Colonic mucosa (tissue), 4 donors: ENCODE data around the gene SETDB1. TPM values are rescaled to one million over a fixed set of nuclear protein-coding genes. Genes with fewer than 3 reads are reported as not detected.
A peak's percentile ranks its signal among the peaks of the same experiment; 100 is the strongest.

Experiments used
- DNase-seq: peaks from one replicate; pipeline ENCODE4 v3.0.0-alpha.2; 2020
- H3K27ac ChIP-seq: fragments of 200-600 bp; one replicate; pipeline ENCODE4 v1.8.0; 2021
- H3K27me3 ChIP-seq: fragments of 200-600 bp; one replicate; pipeline ENCODE4 v1.8.0; 2021
- H3K36me3 ChIP-seq: fragments of 200-600 bp; one replicate; pipeline ENCODE4 v1.8.0; 2021
- H3K4me1 ChIP-seq: fragments of 200-600 bp; one replicate; pipeline ENCODE4 v1.8.0; 2021; ENCODE audit warnings: mild to moderate bottlenecking
- H3K4me3 ChIP-seq: fragments of 200-600 bp; one replicate; pipeline ENCODE4 v1.8.0; 2021
- H3K9ac ChIP-seq, 2 donors: one replicate each; pipeline ENCODE4 v1.7.0; 2013; ENCODE audit warnings: control low read depth in 2 of 2, low read depth in 2 of 2, low read length in 2 of 2
- H3K9me3 ChIP-seq: fragments of 200-600 bp; one replicate; pipeline ENCODE4 v1.8.0; 2021
- CTCF ChIP-seq: fragments of 200-600 bp; IDR thresholded peaks from one replicate; pipeline ENCODE4 v1.8.0; 2022; ENCODE audit warnings: antibody characterized with exemption, mild to moderate bottlenecking
- intact Hi-C: fragments of 100-400 bp; cut with DNase I; formaldehyde crosslinking; loops from one replicate; pipeline ENCODE4 v1.14.1; 2022
- total RNA-seq, 2 donors: library from RNA; stranded (reverse); fragmentation: NEBNext Ultra II Directional in 1 of 2; extraction: Animal tissue kit (Norgen Biotek cat#: 25700) in 1 of 2; gene quantifications; one replicate each; pipeline ENCODE4 v1.2.1, GENCODE V29; 2021
- donor health status: healthy.
- donor health status: DM: no; HTN: no; CAD: no.
- donor health status: DM: no; HTN: no; CAD: no.

SETDB1 gene
- total RNA-seq, 2 donors from 2014 or later = 28.2 to 32.8 TPM

DNA sequence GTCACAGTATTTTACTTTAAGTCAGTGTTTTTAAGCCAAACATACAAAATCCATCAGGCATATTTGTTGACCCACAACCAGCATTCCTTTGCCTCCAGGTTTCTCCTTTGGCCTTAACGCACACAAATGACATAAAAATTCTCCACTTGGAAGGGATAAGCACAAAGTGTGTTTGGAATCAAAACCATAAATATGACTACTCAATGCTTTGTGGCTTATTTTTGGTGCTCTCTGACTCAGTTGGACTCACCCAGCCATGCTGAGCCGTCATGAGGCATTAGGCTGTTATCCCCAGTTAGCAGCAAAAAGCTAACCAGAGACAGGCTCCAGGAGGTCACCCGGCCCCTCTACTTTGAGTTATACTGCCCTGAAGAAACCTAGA, 83.0 kb downstream of the SETDB1 start:
- intact Hi-C loops = loop anchor here (5.0 kb wide), 1 partner anchor 48 kb away; the partner anchor contains the start of gene CDC42SE1
- Histone ChIP-seq H3K4me1 (peaks cover 10% of the 10 kb centered on the region), H3K9me3 (no peaks in the 10 kb centered on the region), H3K4me3 (peak overlapping the region; percentile 56), H3K27ac (peak overlapping the region; percentile 91), H3K36me3 (no peaks in the 10 kb centered on the region), H3K27me3 (no peaks in the 10 kb centered on the region), H3K9ac (peak overlapping the region; percentile 70 to 92)
- TF ChIP-seq CTCF = no peak
- DNase-seq = no peak

GRCh38 chr1:151009674-151010345, 83.6 kb downstream of the SETDB1 start:
- H3K27me3 ChIP-seq = no peaks in the 10 kb centered on the region
- intact Hi-C loops = loop anchor here (5.0 kb wide), 1 partner anchor 47 kb away; the partner anchor contains the start of gene CDC42SE1
- peak overlapping the region in 1 of 2 donors; percentile 92 for H3K9ac ChIP-seq
- no peak for DNase-seq
- no peak for TF ChIP-seq CTCF
- no peak overlapping the region for H3K27ac ChIP-seq
- no peak overlapping the region for H3K4me3 ChIP-seq
- H3K36me3 ChIP-seq = no peaks in the 10 kb centered on the region
- peaks cover 10% of the 10 kb centered on the region for H3K4me1 ChIP-seq
- H3K9me3 ChIP-seq = no peaks in the 10 kb centered on the region

- H3K27ac ChIP-seq = no peak overlapping the region
- H3K27me3 ChIP-seq = no peaks in the 10 kb centered on the region
- H3K4me1 ChIP-seq = peaks cover 10% of the 10 kb centered on the region
- H3K9me3 ChIP-seq = no peaks in the 10 kb centered on the region
- intact Hi-C loops = no loop called here
- H3K4me3 ChIP-seq = no peak overlapping the region
- H3K9ac ChIP-seq = no peak overlapping the region
- no peaks in the 10 kb centered on the region for H3K36me3 ChIP-seq
- DNase-seq = no peak
- no peak for TF ChIP-seq CTCF
Observed at GRCh38 chr1:151010346-151010726, 84.2 kb downstream of the SETDB1 start.

- Histone ChIP-seq H3K27me3 (no peaks in the 10 kb centered on the region), H3K4me3 (no peak overlapping the region), H3K9ac (no peak overlapping the region), H3K9me3 (no peaks in the 10 kb centered on the region), H3K4me1 (peaks cover 10% of the 10 kb centered on the region), H3K27ac (no peak overlapping the region), H3K36me3 (no peaks in the 10 kb centered on the region)
- TF ChIP-seq CTCF = no peak
- DNase-seq = no peak
- intact Hi-C loops = no loop called here
Observed at GRCh38 chr1:151011154-151011850, 85.1 kb downstream of the SETDB1 start.

- H3K9me3 ChIP-seq = no peaks in the 10 kb centered on the region
- intact Hi-C loops = no loop called here
- no peak for TF ChIP-seq CTCF
- no peak overlapping the region for H3K4me3 ChIP-seq
- no peaks in the 10 kb centered on the region for H3K27me3 ChIP-seq
- H3K27ac ChIP-seq = peak overlapping the region; percentile 54
- H3K4me1 ChIP-seq = no peaks in the 10 kb centered on the region
- peak; percentile 72 for DNase-seq
- H3K9ac ChIP-seq = peak overlapping the region in 1 of 2 donors; percentile 53
- no peaks in the 10 kb centered on the region for H3K36me3 ChIP-seq
Observed at GRCh38 chr1:151012684-151013471, 86.7 kb downstream of the SETDB1 start.
